HTR-8/SVneo (cell line): Measurements from ENCODE around the gene ICAM1.
"Not testable (repeated sequence)": the region's sequence is repeated elsewhere in the genome, so short reads cannot be mapped to it uniquely, and the experiment has no call there.

Source experiments
- DNase-seq: peaks from one replicate; pipeline ENCODE4 v3.0.0; 2011; ENCODE audit warnings: low spot score, mixed read lengths; ENCODE audit not compliant: insufficient read length
- FAIRE-seq: peaks from 2 replicates; lab custom pipeline; 2011; peaks lifted over from hg19 to GRCh38; lab: Jason Lieb, UNC

The ICAM1 gene

GRCh38 chr19:10270616-10271394 lies at the start of gene ICAM1:
ICAM1 (plus strand) TSS chr19:10271120; CDS start chr19:10271160, 40 bp downstream.
- peak; percentile 71 for DNase-seq
- no peak for FAIRE-seq

DNA sequence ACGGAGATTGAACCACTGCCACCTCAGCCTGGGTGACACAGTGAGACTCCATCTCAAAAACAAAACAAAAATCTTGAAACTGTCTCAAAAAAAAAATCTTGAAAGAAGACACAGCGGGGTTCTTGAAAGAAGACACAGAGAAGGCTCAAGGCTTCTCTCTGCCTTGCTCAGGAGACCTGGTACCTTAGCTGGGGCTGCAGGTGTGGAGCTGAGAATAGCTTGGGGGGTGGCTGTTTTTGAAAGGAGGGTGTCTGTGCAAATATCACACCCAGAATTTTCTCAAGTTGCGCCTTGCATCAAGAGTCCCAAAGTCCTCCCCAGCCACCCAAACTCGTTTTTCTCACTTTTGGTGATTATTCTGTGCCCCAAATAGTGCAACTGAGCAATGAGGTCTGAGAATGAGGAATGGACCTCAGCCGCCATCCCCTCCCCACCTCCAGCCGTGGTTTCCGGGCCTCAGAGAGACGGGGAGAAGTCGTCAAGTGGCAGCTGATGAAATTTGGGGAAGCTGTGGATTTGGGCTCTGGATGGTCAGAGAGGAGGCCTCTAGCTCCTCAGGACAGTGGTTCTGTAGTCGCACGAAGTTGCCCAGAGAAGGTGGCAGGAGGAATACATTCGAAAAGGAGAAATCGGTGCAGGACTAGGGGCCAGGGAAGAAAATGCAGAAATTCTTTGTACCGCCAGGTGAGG lies 48.6 kb upstream of the ICAM1 start:
- DNase-seq: no peak
- FAIRE-seq: no peak

- no peak for FAIRE-seq
- no peak for DNase-seq
These were observed 47.3 kb upstream of the ICAM1 start for GRCh38 chr19:10223488-10224213.

GRCh38 chr19:10224337-10224736 lies 46.6 kb upstream of the ICAM1 start:
- no peak for DNase-seq
- no peak for FAIRE-seq

- FAIRE-seq (no peak), DNase-seq (no peak)
These were observed 44.9 kb upstream of the ICAM1 start for GRCh38 chr19:10226021-10226375.

- DNase-seq (no peak), FAIRE-seq (no peak)
These were observed 44.4 kb upstream of the ICAM1 start for GRCh38 chr19:10226376-10227025.

- FAIRE-seq (no peak), DNase-seq (no peak)
These were observed 43.6 kb upstream of the ICAM1 start for GRCh38 chr19:10227026-10227971.

- no peak for FAIRE-seq
- no peak for DNase-seq
These were observed 42.5 kb upstream of the ICAM1 start for GRCh38 chr19:10228393-10228792.

GRCh38 chr19:10228920-10229319 lies 42.0 kb upstream of the ICAM1 start:
- FAIRE-seq (no peak), DNase-seq (peak; percentile 44)

DNA sequence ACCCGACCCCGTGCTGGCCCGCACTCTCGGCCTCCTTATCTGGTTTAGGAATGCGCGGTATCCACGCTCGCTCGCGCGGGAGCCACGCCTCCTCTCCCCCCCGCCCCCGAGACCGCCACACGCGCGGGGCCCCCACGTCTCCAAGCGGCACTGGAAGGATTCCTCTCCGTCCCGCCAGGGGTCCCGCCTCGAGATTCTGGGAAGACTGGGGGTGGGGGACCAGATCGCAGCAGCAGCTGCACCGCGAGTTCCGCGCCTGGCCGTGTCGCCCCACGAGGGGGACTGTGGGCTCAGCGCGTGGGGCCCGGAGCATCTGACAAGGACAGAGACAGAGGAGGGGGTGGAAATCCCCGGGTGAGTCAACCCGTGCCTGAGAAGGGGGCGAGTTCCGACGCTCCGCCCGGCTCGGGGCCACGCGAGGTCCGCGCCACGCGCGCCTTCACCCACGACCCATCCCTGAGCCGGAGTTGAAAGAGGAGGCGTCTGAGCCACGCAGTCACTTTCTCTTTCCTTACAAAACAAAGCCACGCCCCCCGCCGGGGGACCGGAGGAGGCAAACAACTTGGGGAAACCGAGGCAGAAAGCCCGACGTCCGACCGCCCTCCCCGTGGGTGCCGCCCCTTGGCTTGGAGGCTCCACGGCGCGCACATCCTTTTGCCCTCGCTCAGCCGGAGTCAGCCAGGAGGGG lies 40.6 kb upstream of the ICAM1 start:
- no peak for FAIRE-seq
- peak; percentile 47 for DNase-seq

GRCh38 chr19:10230861-10231611 lies 39.9 kb upstream of the ICAM1 start, which contains the start of gene S1PR2:
S1PR2 (minus strand) TSS chr19:10231331; CDS start chr19:10224905, 6,426 bp downstream.
- FAIRE-seq: no peak
- peak; percentile 80 for DNase-seq

- no peak for DNase-seq
- FAIRE-seq: no peak
These were observed 39.2 kb upstream of the ICAM1 start for GRCh38 chr19:10231612-10232228.

GRCh38 chr19:10233946-10234345 lies 37.0 kb upstream of the ICAM1 start:
- DNase-seq (no peak), FAIRE-seq (no peak)

DNA sequence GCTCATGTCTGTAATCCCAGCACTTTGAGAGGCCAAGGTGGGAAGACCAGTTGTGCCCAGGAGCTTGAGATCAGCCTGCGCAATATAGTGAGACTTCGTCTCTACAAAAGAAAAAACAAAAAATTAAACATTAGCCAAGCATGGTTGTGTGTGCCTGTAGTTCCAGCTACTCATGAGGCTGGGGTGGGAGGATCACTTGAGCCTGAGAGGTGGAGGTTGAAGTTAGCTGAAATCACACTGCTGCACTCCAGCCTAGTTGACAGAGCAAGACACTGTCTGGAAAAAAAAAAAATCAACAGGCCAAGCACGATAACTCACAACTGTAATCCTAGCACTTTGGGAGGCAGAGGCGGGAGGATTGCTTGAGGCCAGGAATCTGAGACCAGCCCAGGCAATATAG lies 35.9 kb upstream of the ICAM1 start:
- no peak for FAIRE-seq
- no peak for DNase-seq

DNA sequence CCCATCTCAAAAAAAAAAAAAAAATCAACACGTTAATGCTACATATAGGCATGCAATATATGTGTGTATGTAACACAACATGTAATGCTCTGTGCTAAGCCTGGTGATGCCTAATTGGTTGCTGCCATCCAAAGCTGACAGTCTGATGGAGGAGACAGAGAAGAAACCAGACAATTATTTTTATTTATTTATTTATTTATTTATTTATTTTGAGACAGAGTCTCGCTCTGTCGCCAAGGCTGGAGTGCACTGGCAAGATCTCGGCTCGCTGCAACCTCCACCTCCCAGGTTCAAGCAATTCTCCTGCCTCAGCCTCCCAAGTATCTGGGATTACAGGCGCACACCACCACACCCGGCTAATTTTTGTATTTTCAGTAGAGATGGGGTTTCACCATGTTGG lies 35.5 kb upstream of the ICAM1 start:
- FAIRE-seq, DNase-seq: not testable (repeated sequence)

GRCh38 chr19:10237702-10238101 lies 33.2 kb upstream of the ICAM1 start:
- FAIRE-seq (no peak), DNase-seq (no peak)

DNA sequence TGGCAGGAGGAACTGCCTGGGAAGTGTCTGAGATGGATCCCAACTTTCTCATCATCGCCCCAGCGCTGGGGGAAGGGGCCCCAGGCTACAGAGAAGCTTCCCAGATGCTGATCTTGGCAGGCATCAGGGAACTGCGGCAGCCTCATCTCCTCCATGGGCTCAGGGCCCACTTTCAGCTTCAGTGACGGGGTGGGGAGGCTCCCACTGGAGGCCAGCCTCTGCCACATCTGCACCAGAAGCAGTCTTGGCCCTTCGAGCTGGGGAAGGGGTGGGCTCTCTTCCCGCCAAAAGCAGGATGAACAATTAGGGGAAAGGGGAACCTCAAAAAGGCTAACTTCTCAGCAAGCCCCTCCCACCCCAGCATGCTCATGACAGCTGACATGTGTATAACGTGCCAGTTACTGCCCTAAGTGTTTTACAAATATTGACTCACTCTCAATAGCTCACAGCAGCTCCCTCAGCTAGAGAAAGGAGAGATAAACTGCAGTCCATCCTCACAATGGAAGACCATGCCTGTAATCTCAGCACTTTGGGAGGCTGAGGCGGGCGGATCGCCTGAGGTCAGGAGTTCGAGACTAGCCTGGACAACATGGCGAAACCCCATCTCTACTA lies 32.6 kb upstream of the ICAM1 start:
- FAIRE-seq: no peak
- no peak for DNase-seq
